Stimulated activated CD8-positive, alpha-beta memory T cell treated with anti-CD3 and anti-CD28 coated beads, Interleukin-4, amount 100 ng/mL, for 24 hours (primary cell): Measurements from ENCODE around the gene EYA2.
"Not testable (repeated sequence)": the region's sequence is repeated elsewhere in the genome, so short reads cannot be mapped to it uniquely, and the experiment has no call there.

ENCODE experiments used
- DNase-seq: peaks from one replicate; pipeline ENCODE4 v3.0.0-alpha.2; 2020; ENCODE audit warnings: low read depth

EYA2 gene

GRCh38 chr20:47204850-47205122 is 310.1 kb downstream of the EYA2 start:
- DNase-seq = not testable (repeated sequence)

GRCh38 chr20:47205577-47206123 is 311.0 kb downstream of the EYA2 start:
- peak; percentile 36 for DNase-seq

GRCh38 chr20:47206552-47206951 is 311.9 kb downstream of the EYA2 start:
- DNase-seq = not testable (repeated sequence)

- DNase-seq = no peak
Measured at GRCh38 chr20:47206962-47207641, 312.5 kb downstream of the EYA2 start.

- no peak for DNase-seq
Measured at GRCh38 chr20:47208534-47209174, 314.0 kb downstream of the EYA2 start.

GRCh38 chr20:47209982-47210381 is 315.3 kb downstream of the EYA2 start:
- no peak for DNase-seq

- DNase-seq = no peak
Measured at GRCh38 chr20:47210470-47210869, 315.8 kb downstream of the EYA2 start.

- DNase-seq = no peak
Measured at GRCh38 chr20:47211036-47211435, 316.4 kb downstream of the EYA2 start.

- DNase-seq = no peak
Measured at GRCh38 chr20:47212606-47213207, 318.1 kb downstream of the EYA2 start.

GRCh38 chr20:47213966-47214365 is 319.3 kb downstream of the EYA2 start:
- DNase-seq = no peak

- no peak for DNase-seq
Measured at GRCh38 chr20:47215653-47216397, 321.2 kb downstream of the EYA2 start.

- DNase-seq = no peak
Measured at GRCh38 chr20:47216819-47217410, 322.3 kb downstream of the EYA2 start.

- DNase-seq = no peak
Measured at GRCh38 chr20:47217482-47218446, 323.1 kb downstream of the EYA2 start.

GRCh38 chr20:47220161-47220582 is 325.5 kb downstream of the EYA2 start:
- DNase-seq = peak; percentile 35

GRCh38 chr20:47221036-47221625 is 326.5 kb downstream of the EYA2 start:
- DNase-seq = no peak

- DNase-seq = no peak
Measured at GRCh38 chr20:47222468-47223119, 328.0 kb downstream of the EYA2 start.

- DNase-seq = no peak
Measured at GRCh38 chr20:47223896-47224295, 329.3 kb downstream of the EYA2 start.

GRCh38 chr20:47224300-47224791 is 329.7 kb downstream of the EYA2 start:
- DNase-seq = no peak

- DNase-seq = no peak
Measured at GRCh38 chr20:47224857-47225256, 330.2 kb downstream of the EYA2 start.

GRCh38 chr20:47225458-47225857 is 330.8 kb downstream of the EYA2 start:
- no peak for DNase-seq
